ENCODE measurements around the gene ATP11A. TPM values are rescaled to one million over a fixed set of nuclear protein-coding genes. Genes with fewer than 3 reads are reported as not detected.
"Not testable (repeated sequence)": the region's sequence is repeated elsewhere in the genome, so short reads cannot be mapped to it uniquely, and the experiment has no call there.

Gene ATP11A
- total and polyA plus RNA-seq, 2 donors (not counting 3 experiments of a cell fraction or from before 2014, with no cell fraction given) = 16.5 to 88.1 TPM

DNA sequence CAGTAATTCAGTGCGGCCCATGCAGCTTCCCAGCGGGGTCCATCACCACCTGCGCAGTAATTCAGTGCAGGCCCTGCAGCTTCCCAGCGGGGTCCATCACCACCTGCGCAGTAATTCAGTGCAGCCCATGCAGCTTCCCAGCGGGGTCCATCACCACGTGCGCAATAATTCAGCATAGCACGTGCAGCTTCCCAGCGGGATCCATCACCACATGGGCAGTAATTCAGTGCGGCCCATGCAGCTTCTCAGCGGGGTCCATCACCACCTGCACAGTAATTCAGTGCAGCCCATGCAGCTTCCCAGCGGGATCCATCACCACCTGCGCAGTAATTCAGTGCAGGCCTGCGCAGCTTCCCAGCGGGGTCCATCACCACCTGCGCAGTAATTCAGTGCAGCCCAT, 173.5 kb downstream of the ATP11A start:
- H3K4me2 ChIP-seq (ENCODE audit: insufficient read depth, low read length); POLR2A ChIA-PET; H3K27ac ChIP-seq (ENCODE audit: insufficient read depth, low read depth, low read length); FAIRE-seq; H3K9me1 ChIP-seq (replicated peaks; ENCODE audit: control insufficient read depth, extremely low read depth, insufficient read depth, low read length); H2AFZ ChIP-seq (ENCODE audit: low read depth, low read length); H3K27me3 ChIP-seq (ENCODE audit: control insufficient read depth in 2 of 2, insufficient read depth in 2 of 2, low read length in 2 of 2); H3K36me3 ChIP-seq (ENCODE audit: control insufficient read depth in 2 of 2, extremely low read depth in 1 of 2, insufficient read depth in 2 of 2, low read length in 2 of 2); H4K20me1 ChIP-seq (replicated peaks; ENCODE audit: control insufficient read depth, extremely low read depth, insufficient read depth, low read length); H3K9me3 ChIP-seq (replicated peaks; ENCODE audit: control insufficient read depth, insufficient read depth, low read length); BruUV-seq (replicated peaks); dilution Hi-C loops (cut with MboI; ENCODE audit: extremely low pct_ligation_motif_present, low sequenced_read_pairs); intact Hi-C loops (cut with micrococcal nuclease); DNase-seq (ENCODE audit: low read depth, low spot score); H3K9ac ChIP-seq (replicated peaks; ENCODE audit: extremely low read depth, insufficient read depth, low read length); H3K79me2 ChIP-seq (ENCODE audit: control insufficient read depth, insufficient read depth, low read length); H3K4me3 ChIP-seq (replicated peaks in 1 of 3; ENCODE audit: insufficient read depth in 1 of 3, low read depth in 1 of 3, low read length in 3 of 3): not testable (repeated sequence)
- CTCF ChIA-PET = interaction anchor here (1.3 kb wide), 1 partner anchor 11 kb away, joined by 5 read pairs; no protein-coding TSS in a partner anchor
- H3K4me1 ChIP-seq (ENCODE audit: control insufficient read depth, extremely low read depth, insufficient read depth, low read length) = peaks cover 11% of the 10 kb centered on the region

DNA sequence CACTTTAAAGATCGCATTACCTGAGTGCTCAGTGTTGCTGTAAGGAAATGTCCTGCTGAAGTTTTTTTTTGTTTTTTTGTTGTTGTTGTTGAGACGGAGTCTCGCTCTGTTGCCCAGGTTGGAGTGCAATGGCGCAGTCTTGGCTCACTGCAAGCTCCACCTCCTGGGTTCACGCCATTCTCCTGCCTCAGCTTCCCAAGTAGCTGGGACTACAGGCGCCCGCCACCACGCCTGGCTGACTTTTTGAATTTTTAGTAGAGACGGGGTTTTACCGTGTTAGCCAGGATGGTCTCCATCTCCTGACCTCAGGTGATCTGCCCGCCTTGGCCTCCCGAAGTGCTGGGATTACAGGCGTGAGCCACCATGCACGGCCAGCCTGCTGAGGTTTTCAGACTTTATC, 175.6 kb downstream of the ATP11A start:
- H3K4me1 ChIP-seq (ENCODE audit: control insufficient read depth, extremely low read depth, insufficient read depth, low read length); POLR2A ChIA-PET; intact Hi-C loops (cut with micrococcal nuclease); H3K4me3 ChIP-seq (replicated peaks in 1 of 3; ENCODE audit: insufficient read depth in 1 of 3, low read depth in 1 of 3, low read length in 3 of 3); H3K9ac ChIP-seq (replicated peaks; ENCODE audit: extremely low read depth, insufficient read depth, low read length); H3K27ac ChIP-seq (ENCODE audit: insufficient read depth, low read depth, low read length); H3K36me3 ChIP-seq (ENCODE audit: control insufficient read depth in 2 of 2, extremely low read depth in 1 of 2, insufficient read depth in 2 of 2, low read length in 2 of 2); H4K20me1 ChIP-seq (replicated peaks; ENCODE audit: control insufficient read depth, extremely low read depth, insufficient read depth, low read length); H3K9me3 ChIP-seq (replicated peaks; ENCODE audit: control insufficient read depth, insufficient read depth, low read length); H3K27me3 ChIP-seq (ENCODE audit: control insufficient read depth in 2 of 2, insufficient read depth in 2 of 2, low read length in 2 of 2); BruUV-seq (replicated peaks); H3K79me2 ChIP-seq (ENCODE audit: control insufficient read depth, insufficient read depth, low read length); FAIRE-seq; dilution Hi-C loops (cut with MboI; ENCODE audit: extremely low pct_ligation_motif_present, low sequenced_read_pairs); H3K4me2 ChIP-seq (ENCODE audit: insufficient read depth, low read length); H3K9me1 ChIP-seq (replicated peaks; ENCODE audit: control insufficient read depth, extremely low read depth, insufficient read depth, low read length); H2AFZ ChIP-seq (ENCODE audit: low read depth, low read length); DNase-seq (ENCODE audit: low read depth, low spot score): not testable (repeated sequence)
- CTCF ChIA-PET = interaction anchor here (1.0 kb wide), 1 partner anchor 9 kb away, joined by 3 read pairs; no protein-coding TSS in a partner anchor

DNA sequence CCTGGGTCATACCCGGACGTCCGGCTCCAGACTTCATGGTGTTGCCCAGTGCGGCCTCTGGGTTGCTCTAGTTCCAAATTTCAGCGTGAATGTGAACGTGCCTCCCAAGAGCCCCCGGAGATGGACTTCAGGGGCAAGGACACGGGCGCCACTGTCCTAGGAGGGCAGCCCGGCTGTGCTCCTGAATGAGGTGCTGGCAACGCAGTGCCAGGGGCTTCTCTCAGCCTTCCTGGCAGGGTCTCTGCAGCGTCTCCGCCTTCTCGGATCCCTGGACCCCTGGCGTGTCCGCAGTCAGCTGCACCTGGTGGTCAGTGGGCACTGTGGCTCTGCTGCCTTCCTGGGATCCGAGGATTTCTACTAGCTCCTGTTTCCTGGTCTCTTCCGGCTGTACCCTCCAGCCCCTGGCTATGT, 177.5 kb downstream of the ATP11A start:
- TF ChIP-seq JUN (IDR thresholded peaks at IDR 0.05; ENCODE audit: borderline replicate concordance, insufficient read depth, insufficient read length, low read depth) (no peak), POLR2A (IDR thresholded peaks at IDR 0.05; ENCODE audit: low read depth, low read length) (no peak), POLR2AphosphoS5 (IDR thresholded peaks at IDR 0.05; ENCODE audit: insufficient read depth, low read depth, low read length) (no peak), GATA2 (IDR thresholded peaks at IDR 0.05; ENCODE audit: insufficient read depth, insufficient read length, low read depth, low read length) (no peak), MYC (IDR thresholded peaks at IDR 0.05; ENCODE audit: low read depth, low read length) (no peak)
- TF ChIP-seq, protein P1, sequence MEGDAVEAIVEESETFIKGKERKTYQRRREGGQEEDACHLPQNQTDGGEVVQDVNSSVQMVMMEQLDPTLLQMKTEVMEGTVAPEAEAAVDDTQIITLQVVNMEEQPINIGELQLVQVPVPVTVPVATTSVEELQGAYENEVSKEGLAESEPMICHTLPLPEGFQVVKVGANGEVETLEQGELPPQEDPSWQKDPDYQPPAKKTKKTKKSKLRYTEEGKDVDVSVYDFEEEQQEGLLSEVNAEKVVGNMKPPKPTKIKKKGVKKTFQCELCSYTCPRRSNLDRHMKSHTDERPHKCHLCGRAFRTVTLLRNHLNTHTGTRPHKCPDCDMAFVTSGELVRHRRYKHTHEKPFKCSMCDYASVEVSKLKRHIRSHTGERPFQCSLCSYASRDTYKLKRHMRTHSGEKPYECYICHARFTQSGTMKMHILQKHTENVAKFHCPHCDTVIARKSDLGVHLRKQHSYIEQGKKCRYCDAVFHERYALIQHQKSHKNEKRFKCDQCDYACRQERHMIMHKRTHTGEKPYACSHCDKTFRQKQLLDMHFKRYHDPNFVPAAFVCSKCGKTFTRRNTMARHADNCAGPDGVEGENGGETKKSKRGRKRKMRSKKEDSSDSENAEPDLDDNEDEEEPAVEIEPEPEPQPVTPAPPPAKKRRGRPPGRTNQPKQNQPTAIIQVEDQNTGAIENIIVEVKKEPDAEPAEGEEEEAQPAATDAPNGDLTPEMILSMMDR (IDR thresholded peaks at IDR 0.05; ENCODE audit: extremely low read depth in 1 of 2, insufficient read depth in 1 of 2, low read depth in 1 of 2, low read length in 2 of 2) = no peak
- TF ChIP-seq, protein P2, sequence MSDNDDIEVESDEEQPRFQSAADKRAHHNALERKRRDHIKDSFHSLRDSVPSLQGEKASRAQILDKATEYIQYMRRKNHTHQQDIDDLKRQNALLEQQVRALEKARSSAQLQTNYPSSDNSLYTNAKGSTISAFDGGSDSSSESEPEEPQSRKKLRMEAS (IDR thresholded peaks at IDR 0.05; ENCODE audit: insufficient read depth, insufficient read length) = no peak
- H3K27me3 ChIP-seq (ENCODE audit: control insufficient read depth in 2 of 2, insufficient read depth in 2 of 2, low read length in 2 of 2) = no peaks in the 10 kb centered on the region
- dilution Hi-C loops (cut with MboI; ENCODE audit: extremely low pct_ligation_motif_present, low sequenced_read_pairs) (no loop called here), intact Hi-C loops (cut with micrococcal nuclease) (no loop called here)
- no peak overlapping the region for H3K27ac ChIP-seq (ENCODE audit: insufficient read depth, low read depth, low read length)
- no peaks in the 10 kb centered on the region for H3K79me2 ChIP-seq (ENCODE audit: control insufficient read depth, insufficient read depth, low read length)
- POLR2A ChIA-PET = no interaction called here
- H3K36me3 ChIP-seq (ENCODE audit: control insufficient read depth in 2 of 2, extremely low read depth in 1 of 2, insufficient read depth in 2 of 2, low read length in 2 of 2) = peaks cover 0 to 6% of the 10 kb centered on the region in 2 experiments
- no peaks in the 10 kb centered on the region for H3K9me1 ChIP-seq (replicated peaks; ENCODE audit: control insufficient read depth, extremely low read depth, insufficient read depth, low read length)
- no peak overlapping the region for H3K4me2 ChIP-seq (ENCODE audit: insufficient read depth, low read length)
- no peak overlapping the region for H3K9ac ChIP-seq (replicated peaks; ENCODE audit: extremely low read depth, insufficient read depth, low read length)
- no peaks in the 10 kb centered on the region for H3K4me1 ChIP-seq (ENCODE audit: control insufficient read depth, extremely low read depth, insufficient read depth, low read length)
- no peaks in the 10 kb centered on the region for H4K20me1 ChIP-seq (replicated peaks; ENCODE audit: control insufficient read depth, extremely low read depth, insufficient read depth, low read length)
- FAIRE-seq = no peak
- H3K9me3 ChIP-seq (replicated peaks; ENCODE audit: control insufficient read depth, insufficient read depth, low read length) = no peaks in the 10 kb centered on the region
- CTCF ChIA-PET = no interaction called here
- no peak overlapping the region for H3K4me3 ChIP-seq (replicated peaks in 1 of 3; ENCODE audit: insufficient read depth in 1 of 3, low read depth in 1 of 3, low read length in 3 of 3)
- H2AFZ ChIP-seq (ENCODE audit: low read depth, low read length) = no peak overlapping the region
- no peak for DNase-seq (ENCODE audit: low read depth, low spot score)
- no TSS peak for BruUV-seq (replicated peaks)

All from endothelial cell of umbilical vein (primary cell).